ENCODE data around the gene BAZ2B. TPM values are rescaled to one million over a fixed set of nuclear protein-coding genes. Genes with fewer than 3 reads are reported as not detected.

Gene BAZ2B
- total RNA-seq, 1 donor from 2014 or later, result 37.4 TPM

- FAIRE-seq (no peak), DNase-seq (ENCODE audit: low read depth) (no peak)
- Histone ChIP-seq H3K27me3 (ENCODE audit: control insufficient read depth, insufficient read depth, low read length) (no peaks in the 10 kb centered on the region), H3K4me3 (ENCODE audit: low read depth, low read length) (no peak overlapping the region), H3K36me3 (ENCODE audit: control insufficient read depth, insufficient read depth, low read length) (peaks cover 2% of the 10 kb centered on the region)
- TF ChIP-seq CTCF (IDR thresholded peaks at IDR 0.05; ENCODE audit: insufficient read depth, low read length, severe bottlenecking), result no peak
Observed at GRCh38 chr2:159380685-159381239, 235.6 kb downstream of the BAZ2B start.

GRCh38 chr2:159379181-159379580 is 237.2 kb downstream of the BAZ2B start:
- no peak overlapping the region for H3K4me3 ChIP-seq (ENCODE audit: low read depth, low read length)
- FAIRE-seq (no peak), DNase-seq (ENCODE audit: low read depth) (no peak)
- H3K36me3 ChIP-seq (ENCODE audit: control insufficient read depth, insufficient read depth, low read length), result peaks cover 1% of the 10 kb centered on the region
- no peak for TF ChIP-seq CTCF (IDR thresholded peaks at IDR 0.05; ENCODE audit: insufficient read depth, low read length, severe bottlenecking)
- no peaks in the 10 kb centered on the region for H3K27me3 ChIP-seq (ENCODE audit: control insufficient read depth, insufficient read depth, low read length)

- no peak for FAIRE-seq
- no peak overlapping the region for H3K4me3 ChIP-seq (ENCODE audit: low read depth, low read length)
- DNase-seq (ENCODE audit: low read depth), result peak; percentile 53
- H3K36me3 ChIP-seq (ENCODE audit: control insufficient read depth, insufficient read depth, low read length), result peaks cover 4% of the 10 kb centered on the region
- H3K27me3 ChIP-seq (ENCODE audit: control insufficient read depth, insufficient read depth, low read length), result no peaks in the 10 kb centered on the region
- no peak for TF ChIP-seq CTCF (IDR thresholded peaks at IDR 0.05; ENCODE audit: insufficient read depth, low read length, severe bottlenecking)
Observed at GRCh38 chr2:159375241-159375640, 241.1 kb downstream of the BAZ2B start.

GRCh38 chr2:159371506-159371905 is 244.8 kb downstream of the BAZ2B start:
- TF ChIP-seq CTCF (IDR thresholded peaks at IDR 0.05; ENCODE audit: insufficient read depth, low read length, severe bottlenecking), result no peak
- Histone ChIP-seq H3K4me3 (ENCODE audit: low read depth, low read length) (no peak overlapping the region), H3K27me3 (ENCODE audit: control insufficient read depth, insufficient read depth, low read length) (no peaks in the 10 kb centered on the region), H3K36me3 (ENCODE audit: control insufficient read depth, insufficient read depth, low read length) (peaks cover 5% of the 10 kb centered on the region)
- FAIRE-seq, result no peak
- no peak for DNase-seq (ENCODE audit: low read depth)

GRCh38 chr2:159366538-159366937 is 249.8 kb downstream of the BAZ2B start:
- Histone ChIP-seq H3K4me3 (ENCODE audit: low read depth, low read length) (no peak overlapping the region), H3K27me3 (ENCODE audit: control insufficient read depth, insufficient read depth, low read length) (no peaks in the 10 kb centered on the region), H3K36me3 (ENCODE audit: control insufficient read depth, insufficient read depth, low read length) (peaks cover 2% of the 10 kb centered on the region)
- FAIRE-seq, result no peak
- no peak for TF ChIP-seq CTCF (IDR thresholded peaks at IDR 0.05; ENCODE audit: insufficient read depth, low read length, severe bottlenecking)
- no peak for DNase-seq (ENCODE audit: low read depth)

GRCh38 chr2:159362816-159363251 is 253.5 kb downstream of the BAZ2B start:
- no peak for TF ChIP-seq CTCF (IDR thresholded peaks at IDR 0.05; ENCODE audit: insufficient read depth, low read length, severe bottlenecking)
- DNase-seq (ENCODE audit: low read depth), result peak; percentile 98
- Histone ChIP-seq H3K4me3 (ENCODE audit: low read depth, low read length) (no peak overlapping the region), H3K27me3 (ENCODE audit: control insufficient read depth, insufficient read depth, low read length) (no peaks in the 10 kb centered on the region), H3K36me3 (ENCODE audit: control insufficient read depth, insufficient read depth, low read length) (no peaks in the 10 kb centered on the region)
- FAIRE-seq, result no peak

All from bronchial epithelial cell (primary cell).